SKM-1 treated with dmso at 0.1 percent for 144 hours (cell line): ENCODE measurements around the gene TBX1.
"Not testable (repeated sequence)": the region's sequence is repeated elsewhere in the genome, so short reads cannot be mapped to it uniquely, and the experiment has no call there.

Source experiments
- DNase-seq: peaks from one replicate; lab custom pipeline; 2025; ENCODE audit not compliant: unreplicated experiment; lab: John Stamatoyannopoulos, UW

The TBX1 gene

GRCh38 chr22:19779685-19780268 is 19.2 kb downstream of the TBX1 start:
- no peak for DNase-seq

- no peak for DNase-seq
These were observed 22.0 kb downstream of the TBX1 start for GRCh38 chr22:19782533-19782932.

- no peak for DNase-seq
These were observed 23.2 kb downstream of the TBX1 start for GRCh38 chr22:19783586-19784383.

GRCh38 chr22:19784384-19785175 is 24.0 kb downstream of the TBX1 start:
- DNase-seq: no peak

GRCh38 chr22:19785461-19786263 is 25.1 kb downstream of the TBX1 start:
- no peak for DNase-seq

GRCh38 chr22:19786264-19786585 is 25.6 kb downstream of the TBX1 start:
- DNase-seq: no peak

GRCh38 chr22:19786959-19787848 is 26.6 kb downstream of the TBX1 start:
- no peak for DNase-seq

GRCh38 chr22:19787849-19788141 is 27.2 kb downstream of the TBX1 start:
- DNase-seq: no peak

- no peak for DNase-seq
These were observed 28.2 kb downstream of the TBX1 start for GRCh38 chr22:19788661-19789225.

- no peak for DNase-seq
These were observed 28.8 kb downstream of the TBX1 start for GRCh38 chr22:19789406-19789805.

- DNase-seq: no peak
These were observed 29.2 kb downstream of the TBX1 start for GRCh38 chr22:19789828-19790227.

- no peak for DNase-seq
These were observed 30.7 kb downstream of the TBX1 start for GRCh38 chr22:19791243-19791642.

- no peak for DNase-seq
These were observed 31.3 kb downstream of the TBX1 start for GRCh38 chr22:19791894-19792293.

GRCh38 chr22:19792383-19792896 is 31.9 kb downstream of the TBX1 start:
- DNase-seq: not testable (repeated sequence)

- no peak for DNase-seq
These were observed 32.6 kb downstream of the TBX1 start for GRCh38 chr22:19793161-19793560.

GRCh38 chr22:19793661-19794310 is 33.2 kb downstream of the TBX1 start:
- DNase-seq: no peak

GRCh38 chr22:19795617-19796008 is 35.0 kb downstream of the TBX1 start:
- no peak for DNase-seq

GRCh38 chr22:19796160-19796559 is 35.6 kb downstream of the TBX1 start:
- no peak for DNase-seq
